Activated CD8-positive, alpha-beta T cell treated with anti-CD3 and anti-CD28 coated beads, Interleukin-2, amount 10 ng/mL, durations not matched to agents 7 days and 5 days (primary cell): Measurements from ENCODE around the gene EXOSC3. TPM values are rescaled to one million over a fixed set of nuclear protein-coding genes. Genes with fewer than 3 reads are reported as not detected.
"Not testable (repeated sequence)": the region's sequence is repeated elsewhere in the genome, so short reads cannot be mapped to it uniquely, and the experiment has no call there.

Experiments
- ATAC-seq: fragments of 150-1000 bp; cut with Tn5 transposase; one replicate; pipeline ENCODE4 v1.10.0; 2021; ENCODE audit warnings: moderate library complexity
- CTCF ChIA-PET: fragments of 350-600 bp; sonication (Branson Sonifier 250); formaldehyde crosslinking; loops from one replicate; lab custom pipeline; 2021; ENCODE audit warnings: antibody characterized with exemption; lab: Charles Lee
- POLR2A ChIA-PET: fragments of 350-600 bp; sonication (Branson Sonifier 250); formaldehyde crosslinking; loops from one replicate; lab custom pipeline; 2021; ENCODE audit warnings: antibody characterized with exemption; lab: Charles Lee
- DNase-seq: peaks from one replicate; pipeline ENCODE4 v3.0.0-alpha.2; 2020
- H3K27ac Mint-ChIP-seq: one replicate; pipeline ENCODE4 v1.8.0; 2021; ENCODE audit warnings: mild to moderate bottlenecking, mixed read lengths
- H3K27me3 Mint-ChIP-seq: one replicate; pipeline ENCODE4 v1.8.0; 2021; ENCODE audit warnings: low read depth, mixed read lengths
- H3K36me3 Mint-ChIP-seq: one replicate; pipeline ENCODE4 v1.8.0; 2021; ENCODE audit warnings: low read depth, mixed read lengths
- H3K4me1 Mint-ChIP-seq: one replicate; pipeline ENCODE4 v1.8.0; 2021; ENCODE audit warnings: low read depth, mixed read lengths
- H3K4me3 Mint-ChIP-seq: one replicate; pipeline ENCODE4 v1.8.0; 2021; ENCODE audit warnings: mild to moderate bottlenecking, mixed read lengths
- H3K9me3 Mint-ChIP-seq: one replicate; pipeline ENCODE4 v1.8.0; 2022; ENCODE audit warnings: mixed read lengths; ENCODE audit not compliant: insufficient read depth
- total RNA-seq, 2 experiments: library from RNA; stranded (reverse); gene quantifications; one replicate each; pipeline ENCODE4 v1.2.3, GENCODE V29; 2021

Gene EXOSC3
- total RNA-seq, 2 experiments from 2014 or later = 86.0 to 88.4 TPM

DNA sequence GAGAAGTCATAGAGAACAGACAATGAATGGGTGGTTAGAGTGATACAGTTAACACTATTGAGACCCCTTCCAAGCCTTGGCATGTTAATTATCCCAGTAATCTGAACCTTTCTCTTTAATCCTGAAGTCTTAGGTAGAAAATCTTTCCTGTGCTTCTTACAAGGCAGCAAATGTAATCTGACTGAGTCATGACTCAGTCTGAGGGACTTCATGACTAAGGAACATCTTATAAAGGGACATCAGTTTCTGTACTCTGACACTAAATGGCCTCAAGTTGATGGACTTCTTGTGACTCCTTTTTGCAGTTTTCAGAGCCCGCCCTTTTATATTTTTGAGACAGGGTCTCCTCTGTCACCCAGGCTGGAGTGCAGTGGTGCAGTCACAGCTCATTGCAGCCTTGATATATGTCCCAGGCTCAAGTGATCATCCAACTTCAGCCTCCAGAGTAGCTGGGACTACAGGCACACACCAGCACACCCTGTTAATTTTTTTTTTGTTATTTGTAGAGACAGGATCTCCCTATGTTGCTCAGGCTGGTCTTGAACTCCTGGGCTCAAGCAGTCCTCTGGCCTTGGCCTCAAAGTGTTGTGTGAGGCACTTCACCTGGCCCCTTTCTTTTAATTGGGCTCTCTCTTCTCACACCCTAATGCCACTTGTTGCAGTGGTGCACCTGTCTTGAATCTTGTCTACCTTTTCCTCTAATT lies 9.5 kb downstream of the EXOSC3 start:
- Mint-ChIP-seq H3K4me3 (no peak overlapping the region), H3K9me3 (no peaks in the 10 kb centered on the region), H3K27me3 (no peaks in the 10 kb centered on the region), H3K36me3 (peaks cover 55% of the 10 kb centered on the region), H3K4me1 (no peaks in the 10 kb centered on the region), H3K27ac (peak overlapping the region; percentile 10)
- DNase-seq = no peak
- CTCF ChIA-PET = interaction anchor here (1.0 kb wide), 1 partner anchor 22 kb away, joined by 3 read pairs; no protein-coding TSS in a partner anchor
- ATAC-seq = no peak
- POLR2A ChIA-PET = interaction anchor here (1.8 kb wide), 1 partner anchor 9 kb away, joined by 6 read pairs; the partner anchor contains the start of gene EXOSC3

DNA sequence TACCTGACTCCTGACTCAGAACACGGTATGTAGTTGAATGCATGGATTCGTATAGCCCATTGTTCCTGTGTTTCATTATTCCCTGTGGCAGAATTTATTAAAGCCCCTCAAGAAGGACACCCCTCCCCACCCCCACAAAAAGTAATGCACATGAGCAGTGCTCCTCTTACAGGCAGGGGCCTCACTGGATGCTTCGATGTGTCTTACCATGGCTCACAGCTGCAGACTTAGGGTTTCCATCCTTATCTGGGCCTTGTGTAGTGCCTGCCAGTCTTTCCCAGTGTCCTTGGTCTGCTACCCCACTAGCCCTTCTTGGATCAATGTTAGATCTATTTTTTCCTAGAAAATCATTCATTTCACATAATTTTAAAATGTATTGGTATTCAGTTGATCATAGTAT lies 14.9 kb downstream of the EXOSC3 start:
- H3K27me3 Mint-ChIP-seq = no peaks in the 10 kb centered on the region
- no peak overlapping the region for H3K27ac Mint-ChIP-seq
- H3K9me3 Mint-ChIP-seq = no peaks in the 10 kb centered on the region
- no peak for DNase-seq
- H3K4me1 Mint-ChIP-seq = no peaks in the 10 kb centered on the region
- H3K4me3 Mint-ChIP-seq = no peak overlapping the region
- ChIA-PET CTCF (interaction anchor here (0.8 to 1.3 kb wide), 4 partner anchors 15 to 176 kb away, joined by 3 to 5 read pairs (median 4); partner anchors contain the start of gene EXOSC3), POLR2A (interaction anchor here (0.7 to 1.2 kb wide), 3 partner anchors 10 to 15 kb away, joined by 3 to 4 read pairs (median 3); partner anchors contain the start of gene EXOSC3)
- ATAC-seq = no peak
- H3K36me3 Mint-ChIP-seq = peaks cover 48% of the 10 kb centered on the region

GRCh38 chr9:37769306-37769705 lies 15.6 kb downstream of the EXOSC3 start:
- no peaks in the 10 kb centered on the region for H3K9me3 Mint-ChIP-seq
- no peak overlapping the region for H3K27ac Mint-ChIP-seq
- no peaks in the 10 kb centered on the region for H3K4me1 Mint-ChIP-seq
- ATAC-seq (no peak), DNase-seq (no peak)
- peaks cover 50% of the 10 kb centered on the region for H3K36me3 Mint-ChIP-seq
- no peak overlapping the region for H3K4me3 Mint-ChIP-seq
- ChIA-PET CTCF (interaction anchor here (0.8 to 1.3 kb wide), 2 partner anchors 15 to 175 kb away, joined by 3 to 5 read pairs; partner anchors contain the start of gene EXOSC3), POLR2A (interaction anchor here (0.7 to 1.4 kb wide), 4 partner anchors 10 to 31 kb away, joined by 3 to 4 read pairs (median 3); partner anchors contain the start of genes DCAF10 and EXOSC3)
- no peaks in the 10 kb centered on the region for H3K27me3 Mint-ChIP-seq

DNA sequence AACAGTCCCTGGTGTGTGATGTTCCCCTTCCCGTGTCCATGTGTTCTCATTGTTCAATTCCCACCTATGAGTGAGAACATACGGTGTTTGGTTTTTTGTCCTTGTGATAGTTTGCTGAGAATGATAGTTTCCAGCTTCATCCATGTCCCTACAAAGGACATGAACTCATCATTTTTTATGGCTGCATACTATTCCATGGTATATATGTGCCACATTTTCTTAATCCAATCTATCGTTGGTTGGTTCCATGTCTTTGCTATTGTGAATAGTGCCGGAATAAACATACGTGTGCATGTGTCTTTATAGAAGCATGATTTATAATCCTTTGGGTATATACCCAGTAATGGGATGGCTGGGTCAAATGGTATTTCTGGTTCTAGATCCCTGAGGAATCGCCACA lies 19.6 kb downstream of the EXOSC3 start:
- H3K36me3 Mint-ChIP-seq = peaks cover 49% of the 10 kb centered on the region

DNA sequence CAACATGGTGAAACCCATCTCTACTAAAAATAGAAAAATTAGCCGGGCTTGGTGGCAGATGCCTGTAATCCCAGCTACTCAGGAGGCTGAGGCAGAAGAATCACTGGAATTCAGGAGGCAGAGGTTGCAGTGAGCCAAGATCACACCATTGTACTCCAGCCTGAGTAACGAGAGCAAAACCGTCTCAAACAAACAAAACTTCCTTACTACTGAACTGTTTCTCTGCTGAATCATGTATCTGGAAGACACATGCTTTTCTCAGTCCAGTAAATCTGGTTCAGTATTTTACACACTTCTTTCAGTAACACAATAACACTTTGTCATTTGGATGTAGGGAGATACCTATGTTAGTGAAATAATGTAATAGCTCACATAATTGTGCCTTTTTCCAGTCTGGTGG lies 23.4 kb downstream of the EXOSC3 start:
- Mint-ChIP-seq H3K4me3 (no peak overlapping the region), H3K9me3 (no peaks in the 10 kb centered on the region), H3K27ac (no peak overlapping the region), H3K27me3 (no peaks in the 10 kb centered on the region), H3K4me1 (no peaks in the 10 kb centered on the region), H3K36me3 (peaks cover 38% of the 10 kb centered on the region)
- no peak for ATAC-seq
- DNase-seq = no peak
- CTCF ChIA-PET = no interaction called here
- POLR2A ChIA-PET = no interaction called here

More for the DNA sequence above, 19.6 kb downstream of the EXOSC3 start:
- ATAC-seq, DNase-seq, H3K4me3 Mint-ChIP-seq, H3K27ac Mint-ChIP-seq, H3K4me1 Mint-ChIP-seq, H3K9me3 Mint-ChIP-seq, POLR2A ChIA-PET, H3K27me3 Mint-ChIP-seq, CTCF ChIA-PET: not testable (repeated sequence)

DNA sequence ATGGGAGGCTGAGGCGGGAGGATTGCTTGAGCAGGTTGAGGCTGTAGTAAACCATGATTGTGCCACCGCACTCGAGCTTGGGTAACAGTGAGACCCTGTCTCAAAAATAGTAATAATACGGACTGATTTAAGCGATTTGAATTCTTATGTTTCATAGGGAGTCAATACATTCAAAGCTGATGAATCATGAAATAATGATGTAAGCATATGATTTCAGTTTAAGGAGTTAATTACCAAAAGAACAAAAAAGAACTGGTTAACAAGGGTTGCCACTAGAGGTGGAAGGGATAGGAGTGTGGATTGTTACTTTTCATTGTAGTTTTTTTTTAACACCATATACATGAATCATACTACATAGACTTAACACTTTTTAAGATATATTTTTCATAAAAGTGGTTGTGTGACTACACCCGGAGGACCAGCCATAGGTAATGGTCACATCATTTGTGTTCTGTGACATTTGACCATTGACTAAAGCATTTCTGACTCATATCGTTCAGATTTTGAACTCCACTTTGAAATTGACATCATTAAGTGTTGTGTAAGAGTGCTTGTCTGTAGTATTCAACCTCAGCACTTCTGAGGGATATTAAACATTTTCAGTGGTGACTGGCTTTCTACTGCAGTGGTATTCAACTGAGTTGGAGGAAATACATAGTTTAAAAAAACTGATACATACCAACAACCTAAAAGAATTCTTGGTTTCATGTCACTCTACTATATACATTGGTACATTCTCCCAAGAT lies 24.3 kb downstream of the EXOSC3 start:
- no peak for DNase-seq
- Mint-ChIP-seq H3K27ac (no peak overlapping the region), H3K27me3 (no peaks in the 10 kb centered on the region), H3K36me3 (peaks cover 33% of the 10 kb centered on the region), H3K9me3 (no peaks in the 10 kb centered on the region), H3K4me1 (peaks cover 6% of the 10 kb centered on the region), H3K4me3 (no peak overlapping the region)
- ChIA-PET CTCF (no interaction called here), POLR2A (no interaction called here)
- ATAC-seq = no peak

GRCh38 chr9:37758747-37759146 lies 26.1 kb downstream of the EXOSC3 start:
- ChIA-PET POLR2A (no interaction called here), CTCF (no interaction called here)
- peaks cover 17% of the 10 kb centered on the region for H3K36me3 Mint-ChIP-seq
- H3K4me1 Mint-ChIP-seq = peaks cover 20% of the 10 kb centered on the region
- H3K27ac Mint-ChIP-seq = no peak overlapping the region
- H3K9me3 Mint-ChIP-seq = no peaks in the 10 kb centered on the region
- no peak overlapping the region for H3K4me3 Mint-ChIP-seq
- ATAC-seq (no peak), DNase-seq (no peak)
- H3K27me3 Mint-ChIP-seq = no peaks in the 10 kb centered on the region

GRCh38 chr9:37753489-37754190 lies 31.2 kb downstream of the EXOSC3 start, which contains the start of gene TRMT10B:
TSS of gene TRMT10B (plus strand) at chr9:37753805. CDS start at chr9:37761932, 8,127 bp downstream.
- Mint-ChIP-seq H3K4me1 (peaks cover 33% of the 10 kb centered on the region), H3K36me3 (peaks cover 4% of the 10 kb centered on the region), H3K27ac (peak within 1 kb of the TSS; percentile 93), H3K4me3 (peak within 1 kb of the TSS; percentile 97), H3K27me3 (no peaks in the 10 kb centered on the region), H3K9me3 (no peaks in the 10 kb centered on the region)
- POLR2A ChIA-PET = interaction anchor here (1.9 kb wide), 1 partner anchor 31 kb away, joined by 8 read pairs; the partner anchor contains the start of gene EXOSC3
- CTCF ChIA-PET = interaction anchor here (1.0 to 1.2 kb wide), 2 partner anchors 19 to 21 kb away, joined by 3 read pairs; no protein-coding TSS in a partner anchor
- ATAC-seq (peak; percentile 91), DNase-seq (peak; percentile 77)

- H3K4me1 Mint-ChIP-seq = peaks cover 33% of the 10 kb centered on the region
- no peaks in the 10 kb centered on the region for H3K27me3 Mint-ChIP-seq
- ChIA-PET POLR2A (interaction anchor here (1.9 kb wide), 1 partner anchor 32 kb away, joined by 8 read pairs; the partner anchor contains the start of gene EXOSC3), CTCF (interaction anchor here (1.0 to 1.2 kb wide), 2 partner anchors 20 to 22 kb away, joined by 3 read pairs; no protein-coding TSS in a partner anchor)
- no peak for ATAC-seq
- H3K9me3 Mint-ChIP-seq = no peaks in the 10 kb centered on the region
- H3K4me3 Mint-ChIP-seq = peak overlapping the region; percentile 97
- peak overlapping the region; percentile 93 for H3K27ac Mint-ChIP-seq
- H3K36me3 Mint-ChIP-seq = peaks cover 4% of the 10 kb centered on the region
- no peak for DNase-seq
Observed at GRCh38 chr9:37752642-37753488, 32.0 kb downstream of the EXOSC3 start.

GRCh38 chr9:37752112-37752511 lies 32.8 kb downstream of the EXOSC3 start:
- DNase-seq, H3K9me3 Mint-ChIP-seq, H3K27ac Mint-ChIP-seq, H3K4me3 Mint-ChIP-seq, ATAC-seq, H3K36me3 Mint-ChIP-seq, H3K27me3 Mint-ChIP-seq: not testable (repeated sequence)
- POLR2A ChIA-PET = interaction anchor here (1.9 kb wide), 1 partner anchor 33 kb away, joined by 8 read pairs; the partner anchor contains the start of gene EXOSC3
- H3K4me1 Mint-ChIP-seq = peaks cover 33% of the 10 kb centered on the region
- CTCF ChIA-PET = interaction anchor here (1.2 kb wide), 1 partner anchor 21 kb away, joined by 3 read pairs; no protein-coding TSS in a partner anchor
